SK-N-MC (cell line): ENCODE results near the gene MANEAL.

Source experiments
- EZH2 ChIP-seq: fragments of 200-600 bp; sonication (generic); IDR thresholded peaks from one replicate; pipeline ENCODE4 v1.6.1; 2017; ENCODE audit warnings: antibody characterized with exemption
- POLR2AphosphoS5 ChIP-seq: IDR thresholded peaks from 2 replicates; pipeline ENCODE4 v1.6.1; 2012; ENCODE audit warnings: mild to moderate bottlenecking, low read depth, low read length, borderline replicate concordance

DNA sequence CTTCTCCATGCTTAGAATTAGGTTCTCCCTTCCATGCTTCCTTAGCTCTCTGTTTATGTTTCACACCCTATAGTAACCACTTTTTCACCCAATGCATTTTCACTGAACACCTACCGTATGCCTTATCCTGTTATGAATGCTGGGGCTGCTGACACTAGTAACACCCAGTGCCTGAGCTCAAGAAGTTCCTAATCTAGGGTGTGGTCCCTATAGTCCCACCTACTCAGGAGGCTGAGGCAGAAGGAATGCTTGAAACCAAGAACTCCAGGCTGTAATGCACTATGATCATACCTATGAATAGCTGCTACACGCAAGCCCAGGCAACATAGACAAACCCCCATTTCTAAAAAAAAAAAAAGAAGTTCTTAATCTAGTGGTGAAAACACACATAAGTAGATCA, 34.2 kb upstream of the MANEAL start:
- TF ChIP-seq EZH2 (no peak), POLR2AphosphoS5 (no peak)
